SW 1271 (cell line): ENCODE measurements around the gene RGMB.
"Not testable (repeated sequence)": the region's sequence is repeated elsewhere in the genome, so short reads cannot be mapped to it uniquely, and the experiment has no call there.

Source experiments
- DNase-seq, 2 experiments: peaks; one replicate each; lab custom pipeline; 2025; lab: John Stamatoyannopoulos, UW

The RGMB gene, protein sequence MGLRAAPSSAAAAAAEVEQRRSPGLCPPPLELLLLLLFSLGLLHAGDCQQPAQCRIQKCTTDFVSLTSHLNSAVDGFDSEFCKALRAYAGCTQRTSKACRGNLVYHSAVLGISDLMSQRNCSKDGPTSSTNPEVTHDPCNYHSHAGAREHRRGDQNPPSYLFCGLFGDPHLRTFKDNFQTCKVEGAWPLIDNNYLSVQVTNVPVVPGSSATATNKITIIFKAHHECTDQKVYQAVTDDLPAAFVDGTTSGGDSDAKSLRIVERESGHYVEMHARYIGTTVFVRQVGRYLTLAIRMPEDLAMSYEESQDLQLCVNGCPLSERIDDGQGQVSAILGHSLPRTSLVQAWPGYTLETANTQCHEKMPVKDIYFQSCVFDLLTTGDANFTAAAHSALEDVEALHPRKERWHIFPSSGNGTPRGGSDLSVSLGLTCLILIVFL

DNA sequence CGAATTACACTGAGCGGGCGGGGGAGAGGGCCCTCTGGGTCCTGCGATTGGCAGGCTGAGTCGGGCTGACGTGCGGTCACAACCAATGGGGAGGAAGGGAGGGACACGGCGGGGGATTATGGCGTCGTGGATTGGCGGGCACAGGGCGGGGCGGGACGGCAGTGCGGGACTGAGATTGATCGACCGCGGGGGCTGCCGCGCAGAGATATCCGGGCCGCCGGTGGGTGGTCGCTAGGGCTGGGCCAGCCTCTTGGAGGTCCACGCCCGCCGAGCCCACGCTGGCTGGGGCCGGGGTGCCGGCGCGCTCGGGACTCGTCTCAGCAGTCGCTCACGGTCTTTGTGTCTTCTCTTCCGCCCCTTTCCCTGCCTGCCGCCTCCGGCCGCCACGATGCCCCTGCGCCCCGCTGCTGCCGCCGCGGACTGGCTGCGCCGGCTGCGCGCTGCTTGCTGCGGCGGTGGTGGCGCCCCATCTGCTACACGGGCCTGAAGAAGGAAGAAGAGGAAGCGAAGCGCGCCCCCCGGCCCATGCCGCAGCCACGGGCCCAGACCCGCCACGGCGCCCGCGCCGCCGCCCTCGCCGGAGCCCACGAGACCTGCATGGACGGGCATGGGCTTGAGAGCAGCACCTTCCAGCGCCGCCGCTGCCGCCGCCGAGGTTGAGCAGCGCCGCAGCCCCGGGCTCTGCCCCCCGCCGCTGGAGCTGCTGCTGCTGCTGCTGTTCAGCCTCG is at the start of gene RGMB:
TSS of gene RGMB (plus strand) at position 200 of the 728 bp plus-strand sequence. CDS start at position 608, 408 bp downstream.
- peak; percentile 98 to 99 for DNase-seq

DNA sequence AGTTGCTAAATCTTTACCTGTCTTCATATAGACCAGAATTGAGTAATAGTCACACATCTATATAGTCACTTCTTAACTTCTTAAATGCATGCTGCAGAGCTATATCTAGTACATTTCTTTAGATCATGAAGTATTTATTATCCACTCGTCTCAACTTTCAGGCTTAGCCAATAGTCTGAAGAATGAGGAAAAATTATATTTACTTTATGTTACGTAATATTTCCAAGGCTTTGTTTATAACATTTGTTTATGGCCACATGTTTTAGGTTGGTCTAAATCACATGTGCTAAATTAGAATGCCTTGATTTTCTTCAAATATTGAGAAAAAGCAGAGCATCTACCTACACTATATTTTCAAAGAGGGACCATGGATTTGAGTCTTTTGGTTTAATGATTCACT is 47.2 kb upstream of the RGMB start:
- DNase-seq, result no peak

DNA sequence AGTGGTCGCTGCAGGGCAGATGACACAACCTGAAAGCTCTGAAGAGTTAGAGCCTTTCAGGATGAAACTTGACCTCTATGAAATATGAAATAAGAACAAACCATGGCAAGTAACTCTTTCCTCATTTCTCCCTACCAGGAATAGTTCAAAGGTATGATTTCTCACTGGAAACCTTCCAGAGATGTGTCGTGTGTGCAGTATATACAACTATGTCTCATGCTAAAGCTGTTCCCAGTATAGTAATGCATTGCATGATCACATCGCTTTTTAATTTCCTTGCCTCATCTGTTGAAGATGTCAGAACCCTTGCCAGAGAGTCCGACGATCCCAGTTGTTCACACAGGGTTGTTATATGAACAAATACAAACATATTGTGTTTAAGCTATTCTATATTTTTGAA is 45.8 kb upstream of the RGMB start:
- no peak for DNase-seq

DNA sequence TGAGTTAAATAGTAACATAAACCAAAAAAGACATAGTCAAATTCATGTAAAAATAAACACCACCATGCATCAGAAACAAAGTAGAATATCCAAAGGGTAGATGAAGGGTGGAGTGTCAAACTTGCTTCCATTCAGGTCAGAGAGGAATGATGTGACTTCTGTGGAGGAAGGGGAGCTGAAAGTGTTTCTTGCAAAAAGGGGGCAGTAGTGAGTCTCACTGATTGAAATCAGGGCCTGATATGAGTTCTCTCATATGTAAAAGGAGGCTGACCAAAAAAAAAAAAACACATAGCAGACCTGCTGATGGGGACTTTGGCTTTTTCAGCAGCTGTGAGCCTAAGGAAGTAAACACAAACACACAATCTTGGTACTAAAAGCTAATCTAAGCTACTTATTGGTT is 38.8 kb upstream of the RGMB start:
- no peak for DNase-seq

DNA sequence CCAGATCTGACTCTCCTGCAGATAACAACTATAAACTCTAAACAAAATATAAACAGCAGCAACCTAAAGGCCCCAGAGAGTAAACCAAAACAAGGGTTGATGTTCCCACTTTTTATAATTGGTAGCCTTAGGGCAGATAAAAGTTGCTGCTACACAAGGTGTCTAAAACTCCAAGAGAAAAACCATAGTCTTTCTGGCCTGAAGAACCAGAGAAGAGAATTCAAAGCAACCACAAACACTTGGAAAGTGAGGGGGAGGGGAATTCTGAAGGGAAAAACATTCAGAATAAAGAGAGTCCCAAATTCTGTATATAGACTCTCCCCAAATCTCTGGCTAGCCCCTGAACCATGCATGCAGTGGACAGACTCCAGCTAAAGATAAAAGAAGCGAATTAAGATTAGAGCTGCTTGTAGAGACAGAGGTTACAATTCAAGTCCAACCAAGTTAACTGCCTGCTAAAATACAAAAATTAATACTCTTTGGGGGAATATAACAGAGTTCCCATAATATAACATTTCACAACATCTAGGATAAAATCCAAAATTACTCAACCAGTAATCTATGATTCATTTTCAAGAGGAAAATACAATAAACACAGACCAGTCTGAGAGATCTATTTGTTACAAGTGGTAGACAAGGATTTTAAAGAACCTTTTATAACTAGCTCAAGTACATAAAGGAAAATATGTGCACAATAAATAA is 37.5 kb upstream of the RGMB start:
- DNase-seq, result no peak

DNA sequence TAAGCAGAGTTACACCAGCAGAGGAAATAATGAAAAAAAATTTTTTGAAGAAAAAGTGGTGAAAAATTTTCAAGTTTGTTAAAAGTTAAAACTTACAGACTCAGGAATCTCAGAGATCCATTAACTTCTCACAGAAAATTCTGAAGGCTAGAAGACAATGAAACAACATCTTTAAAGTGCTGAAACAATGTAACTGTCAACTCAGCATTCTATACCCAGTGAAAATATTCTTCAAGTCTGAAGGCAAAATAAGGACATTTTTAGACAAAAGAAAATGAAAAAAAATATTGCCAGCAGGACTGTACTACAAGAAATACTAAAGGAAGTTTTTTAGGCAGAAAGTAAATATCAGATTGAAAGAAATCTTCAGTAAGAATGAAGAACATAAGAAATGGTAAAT is 36.7 kb upstream of the RGMB start:
- no peak for DNase-seq

DNA sequence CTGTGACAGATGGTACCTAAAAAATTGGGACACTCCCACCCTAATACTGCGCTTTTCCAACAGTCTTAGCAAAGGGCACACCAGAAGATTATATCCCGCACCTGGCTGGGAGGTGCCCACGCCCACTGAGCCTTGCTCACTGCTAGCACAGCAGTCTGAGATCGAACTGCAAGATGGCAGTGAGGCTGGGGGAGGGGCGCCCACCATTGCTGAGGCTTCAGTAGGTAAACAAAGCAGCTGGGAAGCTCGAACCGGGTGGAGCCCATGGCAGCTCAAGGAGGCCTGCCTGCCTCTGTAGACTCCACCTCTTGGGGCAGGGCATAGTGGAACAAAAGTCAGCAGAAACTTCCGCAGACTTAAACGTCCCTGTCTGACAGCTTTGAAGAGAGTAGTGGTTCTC is 36.0 kb upstream of the RGMB start:
- DNase-seq, result not testable (repeated sequence)

DNA sequence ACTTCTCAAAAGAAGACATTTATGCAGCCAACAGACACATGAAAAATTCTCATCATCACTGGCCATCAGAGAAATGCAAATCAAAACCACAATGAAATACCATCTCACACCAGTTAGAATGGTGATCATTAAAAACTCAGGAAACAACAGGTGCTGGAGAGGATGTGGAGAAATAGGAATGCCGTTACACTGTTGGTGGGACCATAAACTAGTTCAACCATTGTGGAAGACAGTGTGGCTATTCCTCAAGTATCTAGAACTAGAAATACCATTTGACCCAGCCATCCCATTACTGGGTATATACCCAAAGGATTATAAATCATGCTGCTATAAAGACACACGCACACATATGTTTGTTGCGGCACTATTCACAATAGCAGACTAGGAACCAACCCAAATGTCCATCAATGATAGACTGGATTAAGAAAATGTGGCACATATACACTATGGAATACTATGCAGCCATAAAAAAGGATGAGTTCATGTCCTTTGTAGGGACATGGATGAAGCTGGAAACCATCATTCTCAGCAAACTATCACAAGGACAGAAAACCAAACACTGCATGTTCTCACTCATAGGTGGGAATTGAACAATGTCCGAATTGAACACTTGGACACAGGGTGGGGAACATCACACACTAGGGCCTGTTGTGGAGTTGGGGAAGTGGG is 34.8 kb upstream of the RGMB start:
- not testable (repeated sequence) for DNase-seq

DNA sequence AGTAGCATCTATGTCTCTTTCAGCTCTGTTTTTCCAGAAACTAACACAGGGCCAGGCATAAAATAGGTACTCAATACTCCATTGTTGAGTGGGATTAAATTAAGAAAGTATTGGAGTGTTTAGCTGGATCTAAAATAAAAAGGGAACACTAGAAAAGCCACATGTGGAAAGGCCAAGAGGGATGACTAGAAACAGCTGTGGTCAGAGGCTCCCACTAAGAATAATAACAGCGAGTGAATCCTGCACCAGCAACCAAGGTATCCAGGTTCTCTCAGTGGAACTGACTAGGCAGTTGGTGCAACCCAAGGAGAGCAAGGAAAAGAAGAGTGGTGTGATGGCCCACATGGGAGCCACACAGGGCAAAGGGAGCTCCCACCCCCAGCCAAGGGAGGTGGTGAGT is 31.5 kb upstream of the RGMB start:
- no peak for DNase-seq

DNA sequence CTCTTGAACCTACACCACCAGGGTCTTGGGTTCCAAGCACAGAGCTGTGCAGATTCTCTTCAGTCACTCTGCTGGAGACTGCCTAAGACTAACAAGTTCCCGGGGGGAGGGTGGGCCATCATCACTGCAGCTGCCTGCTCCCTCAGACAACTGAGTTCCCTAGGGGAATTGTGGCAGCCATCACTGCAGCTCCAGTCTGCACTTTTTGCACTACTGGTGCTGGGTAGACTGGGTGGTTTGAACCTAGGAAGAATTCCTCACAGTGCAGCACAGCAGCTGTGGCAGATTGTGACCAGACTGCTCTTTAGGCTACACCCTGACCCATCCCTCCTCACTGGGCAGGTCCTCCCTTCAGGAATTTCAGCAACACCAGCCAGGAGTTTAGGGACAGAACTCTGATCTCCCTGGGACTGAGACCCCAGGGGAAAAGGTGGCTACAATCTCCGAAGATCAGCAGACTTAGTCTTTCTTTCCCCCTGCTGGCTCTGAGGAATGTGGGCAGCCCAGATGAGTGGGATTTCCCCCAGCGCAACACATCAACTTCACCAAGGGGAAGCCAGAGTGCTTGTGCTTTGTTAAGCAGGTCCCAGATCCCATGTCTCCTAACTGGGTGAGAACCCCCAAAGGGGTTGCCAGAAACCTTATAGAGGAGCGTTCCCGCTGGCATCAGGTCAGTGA is 30.9 kb upstream of the RGMB start:
- no peak for DNase-seq

DNA sequence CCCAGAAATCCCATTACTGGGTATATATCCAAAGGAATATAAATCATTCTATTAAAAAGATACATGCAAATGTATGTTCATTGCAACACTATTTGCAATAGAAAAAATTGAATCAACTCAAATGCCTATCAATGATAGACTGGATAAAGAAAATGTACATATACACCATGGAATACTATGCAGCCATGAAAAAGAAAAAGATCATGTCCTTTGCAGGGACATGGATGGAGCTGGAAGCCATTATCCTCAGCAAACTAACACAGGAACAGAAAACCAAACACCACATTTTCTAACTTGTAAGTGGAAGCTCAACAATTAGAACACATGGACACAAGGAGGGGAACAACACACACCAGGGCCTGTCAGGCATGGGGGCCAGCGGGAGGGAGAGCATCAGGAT is 25.2 kb upstream of the RGMB start:
- not testable (repeated sequence) for DNase-seq

DNA sequence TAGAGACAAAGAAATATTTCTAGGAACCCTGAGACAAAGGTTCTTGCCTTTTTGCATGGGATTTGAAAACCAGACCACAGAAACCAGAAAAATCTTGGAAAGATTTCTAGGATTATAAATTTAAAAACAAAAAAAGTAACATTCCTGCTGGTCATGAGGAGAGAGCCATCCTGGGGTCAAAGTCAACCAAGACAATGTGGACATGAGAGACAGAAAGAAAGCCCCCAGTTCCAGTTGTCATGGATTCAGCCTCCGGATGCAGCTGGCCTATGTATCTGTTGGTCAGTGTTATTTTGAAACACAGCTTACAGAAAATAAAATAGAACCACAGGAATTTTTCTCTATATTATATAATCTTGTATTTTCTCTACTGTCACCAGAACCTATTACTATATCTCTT is 24.4 kb upstream of the RGMB start:
- DNase-seq, result no peak

DNA sequence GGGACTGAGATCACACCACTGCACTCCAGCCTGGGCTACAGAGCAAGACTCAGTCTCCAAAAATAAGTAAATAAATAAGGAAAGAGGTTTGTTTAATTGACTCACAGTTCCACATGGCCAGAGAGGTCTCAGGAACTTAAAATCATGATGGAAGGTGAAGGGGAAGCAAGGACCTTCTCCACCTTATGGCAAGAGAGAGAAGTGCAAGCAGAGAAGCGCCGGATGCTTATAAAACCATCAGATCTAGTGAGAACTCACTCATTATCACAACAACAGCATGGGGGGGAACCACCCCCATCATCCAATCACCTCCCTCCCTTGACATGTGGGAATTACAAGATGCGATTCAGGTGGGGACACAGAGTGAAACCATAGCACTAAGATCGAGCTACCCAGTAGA is 22.8 kb upstream of the RGMB start:
- peak; percentile 8 to 59 for DNase-seq

DNA sequence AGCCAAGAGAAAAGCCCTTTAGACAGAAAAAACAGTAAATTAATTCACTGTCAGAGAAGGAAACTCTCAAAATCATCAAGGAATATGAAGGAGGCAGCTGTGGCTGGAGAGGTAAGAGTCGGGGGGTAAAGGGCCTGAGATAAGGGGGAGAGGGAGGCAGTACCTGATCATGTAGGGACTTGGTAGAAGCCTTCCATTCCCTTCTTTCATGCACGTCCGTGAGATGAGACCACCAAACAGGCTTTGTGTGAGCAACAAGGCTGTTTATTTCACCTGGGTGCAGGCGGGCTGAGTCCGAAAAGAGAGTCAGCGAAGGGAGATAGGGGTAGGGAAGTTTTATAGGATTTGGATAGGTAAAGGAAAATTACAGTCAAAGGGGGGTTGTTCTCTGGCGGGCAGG is 21.1 kb upstream of the RGMB start:
- not testable (repeated sequence) for DNase-seq

DNA sequence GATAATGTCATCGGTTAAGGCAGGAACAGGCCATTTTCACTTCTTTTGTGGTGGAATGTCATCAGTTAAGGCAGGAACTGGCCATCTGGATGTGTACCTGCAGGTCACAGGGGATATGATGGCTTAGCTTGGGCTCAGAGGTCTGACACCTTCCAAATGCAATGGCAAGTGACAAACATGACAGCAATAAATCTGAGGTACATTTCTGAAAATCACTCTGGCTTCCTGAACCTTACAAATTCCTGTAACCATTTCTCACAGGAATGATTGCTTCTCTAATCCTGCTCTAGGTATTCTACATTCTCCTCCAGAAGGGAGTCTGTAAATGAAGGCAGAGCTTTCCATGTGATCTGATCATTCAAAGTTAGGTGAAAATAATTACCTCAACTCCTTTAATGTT is 20.7 kb upstream of the RGMB start:
- DNase-seq, result not testable (repeated sequence)

DNA sequence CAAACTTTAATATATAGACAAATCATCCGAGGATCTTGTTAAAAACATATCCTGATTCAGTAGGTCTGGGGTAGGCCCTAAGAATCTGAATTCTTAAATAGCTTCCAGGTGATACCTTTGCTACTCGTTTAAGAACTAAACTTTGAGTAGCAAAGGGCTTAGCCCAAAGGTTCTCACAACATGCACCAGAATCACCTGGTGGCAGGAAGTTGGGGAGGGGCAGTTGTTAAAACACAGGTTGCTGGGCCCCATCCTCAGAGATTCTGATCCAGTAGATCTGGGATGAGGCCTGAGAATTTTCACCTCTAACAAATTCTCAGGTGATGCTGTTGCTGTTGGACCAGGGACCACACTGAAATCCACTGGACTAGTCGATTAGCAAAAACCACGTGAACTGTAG is 20.0 kb upstream of the RGMB start:
- no peak for DNase-seq

DNA sequence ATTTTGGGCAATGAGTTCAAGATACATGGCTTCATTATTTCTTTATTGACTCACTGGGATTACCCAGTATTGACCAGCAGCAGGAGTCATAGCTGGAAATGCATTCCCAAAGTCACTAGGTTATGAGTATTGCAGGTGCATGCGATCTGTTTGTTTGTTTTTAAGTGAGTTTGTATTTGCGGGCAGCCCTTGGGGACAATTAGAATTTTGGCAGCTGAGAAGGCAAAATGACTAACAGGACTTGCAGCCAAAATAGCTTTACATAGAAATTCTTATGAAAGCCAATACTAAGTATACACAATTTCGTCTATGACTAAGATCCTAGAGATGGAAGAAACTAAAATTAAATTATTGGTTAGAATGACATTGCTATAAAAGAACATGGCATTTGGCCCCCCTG is 18.1 kb upstream of the RGMB start:
- no peak for DNase-seq

DNA sequence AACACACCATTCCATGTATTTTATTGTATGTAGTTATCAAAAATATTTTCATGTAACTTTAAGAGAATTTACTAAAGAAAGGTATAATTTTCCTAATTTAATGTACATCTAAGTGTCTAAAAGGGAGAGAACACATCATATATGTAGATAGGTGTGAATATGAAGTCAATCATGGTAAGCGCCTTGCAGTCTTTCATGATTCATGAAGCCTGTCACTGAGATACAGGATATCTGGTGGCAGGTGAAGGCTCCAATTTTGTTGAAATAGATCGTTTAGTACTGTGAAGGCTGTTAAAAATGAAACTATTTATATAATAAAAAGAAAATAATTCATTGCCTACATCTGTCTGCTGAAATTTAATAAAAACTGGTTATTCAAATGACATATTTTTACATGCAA is 15.5 kb upstream of the RGMB start:
- no peak for DNase-seq

DNA sequence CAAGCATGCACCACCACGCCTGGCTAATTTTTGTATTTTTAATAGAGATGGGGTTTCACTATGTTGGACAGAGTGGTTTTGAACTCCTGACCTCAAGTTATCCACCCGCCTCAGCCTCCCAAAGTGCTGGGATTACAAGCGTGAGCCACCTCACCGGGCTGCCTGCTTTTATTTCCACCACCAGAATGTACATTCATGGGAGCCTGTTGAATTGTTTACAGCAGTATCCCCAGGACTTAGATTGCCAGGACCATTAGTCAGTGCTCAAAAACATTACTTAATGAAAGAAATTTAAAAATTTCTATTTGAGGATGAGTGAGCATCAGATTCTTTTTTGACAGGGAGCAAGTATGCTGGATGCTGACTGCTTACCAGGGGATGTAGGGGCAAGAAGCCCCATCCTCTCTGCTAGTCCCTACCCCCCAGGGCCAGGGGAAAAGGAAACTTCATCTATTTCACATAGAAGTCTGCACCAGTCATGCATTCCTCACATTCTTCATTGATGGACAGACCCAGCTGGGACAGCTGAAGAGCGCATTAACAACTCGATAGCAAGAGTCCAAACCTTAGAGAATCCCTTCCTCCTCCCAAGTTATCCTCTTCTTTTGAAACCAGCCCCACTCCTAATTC is 10.3 kb upstream of the RGMB start:
- DNase-seq, result peak in 1 of 2 experiments; percentile 21

DNA sequence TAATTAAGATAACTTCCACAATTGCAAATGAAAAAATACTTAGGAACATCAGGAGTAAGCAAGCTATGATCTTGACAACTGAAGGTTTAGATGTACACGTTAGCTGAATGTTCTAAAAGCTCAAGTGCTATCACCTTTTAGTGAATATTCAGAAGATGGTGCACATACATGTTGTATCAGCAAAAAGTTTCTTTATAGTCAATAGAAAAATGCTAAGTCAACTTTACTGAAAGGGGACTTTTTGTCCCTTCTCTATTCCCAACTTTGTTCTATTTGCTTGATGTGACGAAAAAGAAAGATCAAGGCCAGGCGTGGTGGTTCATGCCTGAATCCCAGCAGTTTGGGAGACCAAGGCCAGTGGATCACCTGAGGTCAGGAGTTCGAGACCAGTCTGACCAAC is 7.6 kb upstream of the RGMB start:
- DNase-seq, result no peak

DNA sequence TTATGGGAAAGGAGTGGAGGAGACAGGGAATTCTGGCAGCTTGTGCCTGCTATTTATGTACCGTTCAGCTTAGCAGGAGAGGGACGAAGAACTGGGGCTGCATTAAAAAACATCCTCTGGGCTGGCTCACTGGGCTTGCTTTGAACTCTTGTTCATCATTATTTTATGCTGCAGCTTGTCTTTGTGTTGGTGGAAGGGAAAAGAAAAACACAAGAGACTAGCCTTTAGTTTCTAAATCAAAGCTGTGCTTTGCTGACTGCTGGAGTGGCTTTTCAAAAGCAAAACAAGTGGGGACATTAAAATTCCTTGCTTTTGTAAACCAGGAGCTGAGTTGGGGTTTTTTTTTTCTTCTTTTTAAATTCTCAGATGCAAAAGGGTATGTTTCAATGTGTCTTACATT is 5.9 kb upstream of the RGMB start:
- no peak for DNase-seq
